Measurements from ENCODE around the gene ATP6V1G1. TPM values are rescaled to one million over a fixed set of nuclear protein-coding genes. Genes with fewer than 3 reads are reported as not detected.
A peak's percentile ranks its signal among the peaks of the same experiment; 100 is the strongest.

ATP6V1G1 gene
- total and polyA plus RNA-seq, 2 of the 13 experiments (the other 11 are each of a cell fraction or from before 2014, with no cell fraction given), result 108 to 158 TPM

DNA sequence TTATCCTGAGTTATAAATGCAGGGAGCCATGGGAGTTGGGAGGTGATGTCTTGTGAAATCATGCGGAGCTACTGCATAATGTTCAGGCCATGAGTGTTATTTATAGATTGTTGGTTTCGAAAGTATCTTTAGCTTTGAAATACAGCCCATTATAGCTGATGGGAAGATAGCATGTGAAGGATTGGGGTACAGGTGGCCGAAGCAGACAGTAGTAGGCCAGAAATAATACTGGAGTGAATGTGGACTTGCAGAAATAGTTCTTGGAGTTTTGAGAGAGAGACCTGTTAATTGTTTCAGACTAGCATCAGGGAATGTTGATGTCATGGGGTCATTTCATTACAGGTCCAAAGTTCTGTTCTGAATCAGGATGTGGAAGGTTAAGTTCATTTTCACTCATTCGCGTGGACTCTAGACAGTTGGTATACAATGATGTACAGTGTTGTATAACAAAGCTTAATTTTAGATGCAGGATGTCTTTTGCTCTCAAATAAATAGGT is 3.8 kb downstream of the ATP6V1G1 start (continued):
- TF ChIP-seq ZFX (CRISPR knock-in tag; IDR thresholded peaks at IDR 0.05; ENCODE audit: low read depth) (0 out of 2 replicates have a peak, but pooled peaks have one; percentile 18), HNF4G (IDR thresholded peaks at IDR 0.05; ENCODE audit: borderline replicate concordance, low read depth, low read length) (peak; percentile 67), HNF4G (CRISPR knock-in tag; IDR thresholded peaks at IDR 0.05; ENCODE audit: borderline replicate concordance, low read depth) (peak; percentile 33; the same call in 1 of the 2 replicates), ZNF772 (CRISPR knock-in tag; IDR thresholded peaks at IDR 0.05) (no peak), RFX1 (IDR thresholded peaks at IDR 0.05) (no peak), SRY (CRISPR knock-in tag; IDR thresholded peaks at IDR 0.05) (no peak), HNRNPK (IDR thresholded peaks at IDR 0.05; ENCODE audit: low read depth, low read length, poor library complexity, severe bottlenecking) (no peak), NCOA5 (CRISPR knock-in tag; IDR thresholded peaks at IDR 0.05) (no peak), ZFYVE20 (CRISPR knock-in tag; IDR thresholded peaks at IDR 0.05; ENCODE audit: borderline replicate concordance, low read depth) (no peak), MAFF (IDR thresholded peaks at IDR 0.05; ENCODE audit: low read depth, low read length) (no peak), ZNF724P (CRISPR knock-in tag; IDR thresholded peaks at IDR 0.05; ENCODE audit: borderline replicate concordance) (no peak), SAP130 (CRISPR knock-in tag; IDR thresholded peaks at IDR 0.05; ENCODE audit: low read depth) (peak; percentile 84), RNF219 (CRISPR knock-in tag; IDR thresholded peaks at IDR 0.05) (no peak), ZBTB20 (CRISPR knock-in tag; IDR thresholded peaks at IDR 0.05; ENCODE audit: borderline replicate concordance, low read depth) (no peak), ZNF781 (CRISPR knock-in tag; IDR thresholded peaks at IDR 0.05; ENCODE audit: borderline replicate concordance, not compliant biosample characterization) (no peak), ZSCAN30 (CRISPR knock-in tag; IDR thresholded peaks at IDR 0.05) (no peak), ARNT2 (CRISPR knock-in tag; IDR thresholded peaks at IDR 0.05; ENCODE audit: low read depth) (no peak), ARNTL (CRISPR knock-in tag; IDR thresholded peaks at IDR 0.05) (no peak), TBL1XR1 (IDR thresholded peaks at IDR 0.05; ENCODE audit: borderline replicate concordance, low read length, partially characterized antibody) (peak; percentile 99), ZNF230 (CRISPR knock-in tag; IDR thresholded peaks at IDR 0.05) (no peak), ATF2 (CRISPR knock-in tag; IDR thresholded peaks at IDR 0.05) (peak; percentile 76), BATF2 (CRISPR knock-in tag; IDR thresholded peaks at IDR 0.05) (no peak), ESRRA (CRISPR knock-in tag; IDR thresholded peaks at IDR 0.05; ENCODE audit: low read depth) (peak; percentile 71; the same call in 1 of the 2 replicates), MTF1 (CRISPR knock-in tag; IDR thresholded peaks at IDR 0.05) (no peak), ZMYM2 (CRISPR knock-in tag; IDR thresholded peaks at IDR 0.05) (no peak)
- TF ChIP-seq, protein P1, sequence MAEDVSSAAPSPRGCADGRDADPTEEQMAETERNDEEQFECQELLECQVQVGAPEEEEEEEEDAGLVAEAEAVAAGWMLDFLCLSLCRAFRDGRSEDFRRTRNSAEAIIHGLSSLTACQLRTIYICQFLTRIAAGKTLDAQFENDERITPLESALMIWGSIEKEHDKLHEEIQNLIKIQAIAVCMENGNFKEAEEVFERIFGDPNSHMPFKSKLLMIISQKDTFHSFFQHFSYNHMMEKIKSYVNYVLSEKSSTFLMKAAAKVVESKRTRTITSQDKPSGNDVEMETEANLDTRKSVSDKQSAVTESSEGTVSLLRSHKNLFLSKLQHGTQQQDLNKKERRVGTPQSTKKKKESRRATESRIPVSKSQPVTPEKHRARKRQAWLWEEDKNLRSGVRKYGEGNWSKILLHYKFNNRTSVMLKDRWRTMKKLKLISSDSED (CRISPR knock-in tag; IDR thresholded peaks at IDR 0.05), result no peak
